PC-3 (cell line): ENCODE measurements around the gene FAM216A. TPM values are rescaled to one million over a fixed set of nuclear protein-coding genes. Genes with fewer than 3 reads are reported as not detected.
"Not testable (repeated sequence)": the region's sequence is repeated elsewhere in the genome, so short reads cannot be mapped to it uniquely, and the experiment has no call there.

Experiments
- ATAC-seq: fragments of 200-7000 bp; cut with Tn5 transposase; 2 replicates; pipeline ENCODE4 v1.9.1; 2020; ENCODE audit warnings: mild to moderate bottlenecking, moderate library complexity
- BruUV-seq: library from RNA; stranded (reverse); fragments of 400-500 nt; replicated peaks from 2 replicates; lab custom pipeline; 2021; lab: Mats Ljungman, UMichigan
- CTCF ChIA-PET: fragments of 300-600 bp; sonication (Branson Sonifier 250); formaldehyde crosslinking; loops from one replicate; lab custom pipeline; 2022; ENCODE audit warnings: antibody characterized with exemption; lab: Charles Lee
- POLR2A ChIA-PET: fragments of 300-600 bp; sonication (Branson Sonifier 250); formaldehyde crosslinking; loops from one replicate; lab custom pipeline; 2022; ENCODE audit warnings: antibody characterized with exemption; ENCODE audit not compliant: unreplicated experiment; lab: Charles Lee
- DNase-seq: peaks from one replicate; pipeline ENCODE4 v3.0.0-alpha.2; 2015
- H2AFZ ChIP-seq: fragments of 300-600 bp; sonication (generic); 2 replicates; pipeline ENCODE4 v1.6.0; 2016; ENCODE audit warnings: antibody characterized with exemption, low read length
- H3F3A ChIP-seq: fragments of 300-600 bp; sonication (generic); one replicate; pipeline ENCODE4 v1.6.0; 2017; ENCODE audit warnings: antibody characterized with exemption, low read length, control low read depth, mild to moderate bottlenecking; ENCODE audit not compliant: unreplicated experiment
- H3K27ac ChIP-seq: fragments of 300-600 bp; sonication (generic); 2 replicates; pipeline ENCODE4 v1.5.1; 2016; ENCODE audit warnings: mild to moderate bottlenecking, low read length
- H3K27me3 ChIP-seq: fragments of 300-600 bp; sonication (generic); 2 replicates; pipeline ENCODE4 v1.6.1; 2016; ENCODE audit warnings: low read length, mixed read lengths
- H3K36me3 ChIP-seq: fragments of 300-600 bp; sonication (generic); 2 replicates; pipeline ENCODE4 v1.6.1; 2016; ENCODE audit warnings: low read depth, mixed run types, low read length, mixed read lengths
- H3K4me1 ChIP-seq: fragments of 300-600 bp; sonication (generic); 2 replicates; pipeline ENCODE4 v1.5.1; 2016; ENCODE audit warnings: low read length; ENCODE audit not compliant: insufficient read depth
- H3K4me2 ChIP-seq: fragments of 300-600 bp; sonication (generic); 2 replicates; pipeline ENCODE4 v1.6.0; 2016; ENCODE audit warnings: low read length
- H3K4me3 ChIP-seq: fragments of 300-600 bp; sonication (generic); 2 replicates; pipeline ENCODE4 v1.5.1; 2016; ENCODE audit warnings: mild to moderate bottlenecking, low read length, mixed read lengths
- H3K79me2 ChIP-seq: fragments of 300-600 bp; sonication (generic); 2 replicates; pipeline ENCODE4 v1.6.1; 2017; ENCODE audit warnings: low read length, mixed read lengths
- H3K9ac ChIP-seq: fragments of 300-600 bp; sonication (generic); 2 replicates; pipeline ENCODE4 v1.6.0; 2016; ENCODE audit warnings: mild to moderate bottlenecking, low read length
- H3K9me2 ChIP-seq: fragments of 300-600 bp; sonication (generic); replicated peaks from 2 replicates; pipeline ENCODE4 v1.6.1; 2016; ENCODE audit warnings: mixed run types, low read length, mixed read lengths
- H3K9me3 ChIP-seq: fragments of 300-600 bp; sonication (generic); 2 replicates; pipeline ENCODE4 v1.6.1; 2016; ENCODE audit warnings: low read length, mixed read lengths
- H4K20me1 ChIP-seq: fragments of 300-600 bp; sonication (generic); 2 replicates; pipeline ENCODE4 v1.6.1; 2016; ENCODE audit warnings: low read length, mixed read lengths
- EZH2 ChIP-seq: fragments of 300-600 bp; sonication (generic); IDR thresholded peaks from one replicate; pipeline ENCODE4 v1.6.1; 2017; ENCODE audit warnings: antibody characterized with exemption, mild to moderate bottlenecking, low read length; ENCODE audit not compliant: unreplicated experiment
- EZH2phosphoT487 ChIP-seq: fragments of 300-600 bp; sonication (generic); IDR thresholded peaks from 2 replicates; pipeline ENCODE4 v1.6.1; 2018; ENCODE audit warnings: mild to moderate bottlenecking, antibody characterized with exemption, low read length, borderline replicate concordance
- intact Hi-C: fragments of 100-400 bp; cut with micrococcal nuclease; formaldehyde crosslinking; loops from 2 replicates; pipeline ENCODE4 v1.9.0; 2023
- total RNA-seq: library from RNA; depleted of rRNA; stranded (reverse); fragments of >200 nt; gene quantifications from 2 replicates; pipeline ENCODE4 v1.2.3, GENCODE V29; 2014
- TF ChIP-seq, protein P1 (sequence below): fragments of 300-600 bp; sonication (generic); conservative IDR thresholded peaks from 2 replicates; pipeline ENCODE4 v1.5.1; 2017; ENCODE audit warnings: antibody characterized with exemption, low read depth, mild to moderate bottlenecking, low read length

The FAM216A gene
- total RNA-seq, 1 experiment from 2014 or later = 27.8 TPM

DNA sequence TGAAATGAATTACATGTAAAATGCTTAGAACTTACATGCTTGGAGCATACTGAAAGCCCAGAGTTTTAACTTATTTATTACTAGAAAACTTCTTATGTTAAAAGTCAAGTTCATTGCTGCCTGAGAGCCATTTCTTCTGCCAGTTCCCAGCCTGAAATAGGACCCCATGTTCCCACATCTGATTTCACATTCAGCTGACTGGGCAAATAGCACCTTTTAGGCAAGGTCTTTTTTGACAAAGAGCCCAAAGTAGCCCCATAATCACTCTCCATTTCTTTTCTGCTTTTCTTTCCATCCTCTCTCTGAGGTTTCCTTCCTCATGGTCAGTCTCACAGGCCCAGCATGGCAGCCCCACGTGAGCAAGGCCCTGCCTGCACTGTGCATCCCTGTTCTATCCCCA is 17.4 kb upstream of the FAM216A start:
- ATAC-seq (no peak), DNase-seq (no peak)
- Histone ChIP-seq H3K4me2 (no peak overlapping the region), H3K9me2 (no peaks in the 10 kb centered on the region), H4K20me1 (peaks cover 5% of the 10 kb centered on the region; the same call in 1 of the 2 replicates), H3K36me3 (peaks cover 18% of the 10 kb centered on the region; the same call in 1 of the 2 replicates), H3K4me3 (no peak overlapping the region), H3K9me3 (no peaks in the 10 kb centered on the region), H3K79me2 (peaks cover 38% of the 10 kb centered on the region), H3K4me1 (0 out of 2 replicates have a peak, but pooled peaks cover 5% of the 10 kb centered on the region), H3K27ac (no peak overlapping the region), H3F3A (peaks cover 3% of the 10 kb centered on the region), H3K27me3 (no peaks in the 10 kb centered on the region), H3K9ac (no peak overlapping the region), H2AFZ (no peak overlapping the region)
- ChIA-PET CTCF (no interaction called here), POLR2A (no interaction called here)
- no TSS peak for BruUV-seq
- TF ChIP-seq EZH2 = no peak
- TF ChIP-seq EZH2phosphoT487 = no peak
- TF ChIP-seq, protein P1, sequence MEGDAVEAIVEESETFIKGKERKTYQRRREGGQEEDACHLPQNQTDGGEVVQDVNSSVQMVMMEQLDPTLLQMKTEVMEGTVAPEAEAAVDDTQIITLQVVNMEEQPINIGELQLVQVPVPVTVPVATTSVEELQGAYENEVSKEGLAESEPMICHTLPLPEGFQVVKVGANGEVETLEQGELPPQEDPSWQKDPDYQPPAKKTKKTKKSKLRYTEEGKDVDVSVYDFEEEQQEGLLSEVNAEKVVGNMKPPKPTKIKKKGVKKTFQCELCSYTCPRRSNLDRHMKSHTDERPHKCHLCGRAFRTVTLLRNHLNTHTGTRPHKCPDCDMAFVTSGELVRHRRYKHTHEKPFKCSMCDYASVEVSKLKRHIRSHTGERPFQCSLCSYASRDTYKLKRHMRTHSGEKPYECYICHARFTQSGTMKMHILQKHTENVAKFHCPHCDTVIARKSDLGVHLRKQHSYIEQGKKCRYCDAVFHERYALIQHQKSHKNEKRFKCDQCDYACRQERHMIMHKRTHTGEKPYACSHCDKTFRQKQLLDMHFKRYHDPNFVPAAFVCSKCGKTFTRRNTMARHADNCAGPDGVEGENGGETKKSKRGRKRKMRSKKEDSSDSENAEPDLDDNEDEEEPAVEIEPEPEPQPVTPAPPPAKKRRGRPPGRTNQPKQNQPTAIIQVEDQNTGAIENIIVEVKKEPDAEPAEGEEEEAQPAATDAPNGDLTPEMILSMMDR = no peak
- intact Hi-C loops = loop anchor here (2.0 kb wide), 1 partner anchor 376 kb away; no protein-coding TSS in a partner anchor

DNA sequence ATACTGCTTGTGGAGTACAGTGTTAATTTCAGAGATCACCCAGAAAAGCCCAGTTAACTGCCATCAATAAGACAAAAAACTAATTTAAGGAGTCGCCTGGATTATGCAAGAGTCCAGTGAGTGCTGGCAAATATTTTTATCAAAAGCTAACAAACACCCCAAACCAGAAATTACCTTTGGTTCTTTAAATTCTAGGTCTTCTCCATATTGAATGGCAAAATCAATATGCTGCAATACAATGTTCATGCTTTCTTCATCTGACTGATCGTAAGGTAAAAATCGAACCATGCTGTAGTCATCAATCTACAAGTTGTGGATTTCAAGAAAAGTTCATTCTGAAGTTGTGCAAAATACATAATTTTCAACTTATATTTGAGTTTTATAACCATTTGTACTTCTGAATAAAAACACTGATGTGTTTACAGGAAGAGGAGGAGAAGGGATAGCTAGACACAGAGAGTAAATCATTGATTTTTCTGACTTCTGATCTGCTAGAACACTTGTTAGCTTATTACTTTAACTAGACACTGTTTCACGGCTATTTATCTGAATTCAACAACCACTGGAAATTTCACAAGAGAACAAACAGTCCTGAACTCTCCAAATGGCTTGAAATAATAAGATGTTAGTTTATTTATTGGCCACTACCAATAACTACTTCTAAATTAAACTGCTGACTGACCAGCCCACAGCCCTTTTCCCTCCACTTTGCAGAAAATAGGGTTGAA is 14.9 kb upstream of the FAM216A start:
- Histone ChIP-seq H3K27ac (no peak overlapping the region), H3K27me3 (no peaks in the 10 kb centered on the region), H2AFZ (no peak overlapping the region), H3K4me1 (0 out of 2 replicates have a peak, but pooled peaks cover 5% of the 10 kb centered on the region), H3K9me3 (no peaks in the 10 kb centered on the region), H3K9me2 (no peaks in the 10 kb centered on the region), H4K20me1 (no peaks in the 10 kb centered on the region), H3K4me2 (no peak overlapping the region), H3K36me3 (peaks cover 9% of the 10 kb centered on the region; the same call in 1 of the 2 replicates), H3K79me2 (peaks cover 14% of the 10 kb centered on the region), H3K4me3 (no peak overlapping the region), H3K9ac (no peak overlapping the region), H3F3A (peaks cover 3% of the 10 kb centered on the region)
- intact Hi-C loops = no loop called here
- POLR2A ChIA-PET = no interaction called here
- BruUV-seq = no TSS peak
- CTCF ChIA-PET = no interaction called here
- no peak for DNase-seq
- TF ChIP-seq EZH2phosphoT487 (no peak), EZH2 (no peak)
- TF ChIP-seq, protein P1 = no peak
- no peak for ATAC-seq

DNA sequence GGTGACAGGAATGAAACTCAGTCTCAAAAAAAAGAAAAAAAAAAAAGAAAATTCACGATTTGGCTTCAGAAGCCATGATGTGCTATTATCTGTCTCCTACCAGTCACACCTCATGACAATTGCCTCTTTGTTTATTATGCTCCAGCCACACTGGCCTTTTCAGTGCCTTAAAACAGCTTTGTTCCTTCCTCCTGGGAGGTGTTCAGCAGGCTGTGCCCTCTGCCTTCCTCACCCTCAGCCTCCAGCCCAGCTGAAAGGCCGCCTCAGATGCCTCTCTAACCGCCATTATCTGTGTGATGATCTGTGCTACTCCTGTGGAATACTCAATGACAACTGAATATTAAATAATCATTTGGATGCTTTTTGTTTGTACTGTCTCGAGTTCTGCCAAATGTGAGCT is 9.9 kb upstream of the FAM216A start:
- TF ChIP-seq EZH2phosphoT487 = no peak
- TF ChIP-seq, protein P1 = no peak
- no peak for TF ChIP-seq EZH2
- Histone ChIP-seq H3K79me2 (peaks cover 5% of the 10 kb centered on the region; the same call in 1 of the 2 replicates), H3K9me3 (no peaks in the 10 kb centered on the region), H3K27ac (no peak overlapping the region), H3K4me3 (no peak overlapping the region), H3F3A (no peaks in the 10 kb centered on the region), H3K9ac (no peak overlapping the region), H4K20me1 (no peaks in the 10 kb centered on the region), H3K4me1 (no peaks in the 10 kb centered on the region), H3K9me2 (no peaks in the 10 kb centered on the region), H3K4me2 (no peak overlapping the region), H3K27me3 (no peaks in the 10 kb centered on the region), H2AFZ (no peak overlapping the region), H3K36me3 (peaks cover 17% of the 10 kb centered on the region; the same call in 1 of the 2 replicates)
- intact Hi-C loops = no loop called here
- BruUV-seq = no TSS peak
- POLR2A ChIA-PET = interaction anchor here (0.6 kb wide), 1 partner anchor 10 kb away, joined by 4 read pairs; no protein-coding TSS in a partner anchor
- CTCF ChIA-PET = no interaction called here
- DNase-seq = no peak
- no peak for ATAC-seq

DNA sequence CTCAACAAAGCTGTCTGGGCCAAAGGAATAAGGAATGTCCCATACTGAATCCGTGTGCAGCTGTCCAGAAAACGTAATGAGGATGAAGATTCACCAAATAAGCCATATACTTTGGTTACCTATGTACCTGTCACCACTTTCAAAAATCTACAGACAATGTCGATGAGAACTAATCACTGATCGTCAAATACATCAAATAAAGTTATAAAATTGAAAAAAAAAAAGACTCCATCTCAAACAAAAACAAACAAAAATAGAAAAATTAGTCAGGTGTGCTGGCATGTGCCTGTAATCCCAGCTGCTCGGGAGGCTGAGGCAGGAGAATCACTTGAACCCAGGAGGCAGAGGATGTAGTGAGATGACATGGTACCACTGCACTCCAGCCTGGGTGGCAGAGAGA is 7.5 kb upstream of the FAM216A start:
- H3K4me1 ChIP-seq, H3K9me2 ChIP-seq, BruUV-seq, ATAC-seq, DNase-seq, H3K4me3 ChIP-seq, CTCF ChIA-PET, H3K9me3 ChIP-seq, H2AFZ ChIP-seq, H3K27ac ChIP-seq, H3F3A ChIP-seq, H3K9ac ChIP-seq, H4K20me1 ChIP-seq, H3K4me2 ChIP-seq, H3K27me3 ChIP-seq, POLR2A ChIA-PET: not testable (repeated sequence)
- Histone ChIP-seq H3K36me3 (peaks cover 14% of the 10 kb centered on the region; the same call in 1 of the 2 replicates), H3K79me2 (peaks cover 16% of the 10 kb centered on the region)
- intact Hi-C loops = loop anchor here (10.0 kb wide), 1 partner anchor 234 kb away; no protein-coding TSS in a partner anchor
